GM23248 (cell line): ENCODE measurements around the gene TNFAIP8L3. TPM values are rescaled to one million over a fixed set of nuclear protein-coding genes. Genes with fewer than 3 reads are reported as not detected.
"Not testable (repeated sequence)": the region's sequence is repeated elsewhere in the genome, so short reads cannot be mapped to it uniquely, and the experiment has no call there.

Experiments used
- DNase-seq: peaks from one replicate; pipeline ENCODE4 v3.0.0-alpha.2; 2015
- H2AFZ ChIP-seq: fragments of 200-600 bp; sonication (generic); 2 replicates; pipeline ENCODE4 v1.6.1; 2016; ENCODE audit warnings: antibody characterized with exemption
- H3F3A ChIP-seq: fragments of 200-600 bp; sonication (generic); 2 replicates; pipeline ENCODE4 v1.6.1; 2016; ENCODE audit warnings: mild to moderate bottlenecking, antibody characterized with exemption, mixed run types; ENCODE audit not compliant: insufficient read depth
- H3K27ac ChIP-seq: fragments of 200-600 bp; sonication (generic); 2 replicates; pipeline ENCODE4 v1.5.1; 2016; ENCODE audit warnings: mild to moderate bottlenecking
- H3K27me3 ChIP-seq: fragments of 200-600 bp; sonication (generic); replicated peaks from 2 replicates; pipeline ENCODE4 v1.6.1; 2016; ENCODE audit warnings: mild to moderate bottlenecking; ENCODE audit not compliant: insufficient read depth
- H3K36me3 ChIP-seq: fragments of 200-600 bp; sonication (generic); 2 replicates; pipeline ENCODE4 v1.6.1; 2016; ENCODE audit warnings: low read depth, mild to moderate bottlenecking
- H3K4me1 ChIP-seq: fragments of 200-600 bp; sonication (generic); 2 replicates; pipeline ENCODE4 v1.6.1; 2016; ENCODE audit warnings: mild to moderate bottlenecking; ENCODE audit not compliant: insufficient read depth
- H3K4me2 ChIP-seq: fragments of 200-600 bp; sonication (generic); one replicate; pipeline ENCODE4 v1.6.1; 2016; ENCODE audit warnings: mild to moderate bottlenecking; ENCODE audit not compliant: unreplicated experiment
- H3K4me3 ChIP-seq: fragments of 200-600 bp; sonication (generic); 2 replicates; pipeline ENCODE4 v1.5.1; 2016; ENCODE audit warnings: mild to moderate bottlenecking
- H3K79me2 ChIP-seq: fragments of 200-600 bp; sonication (generic); 2 replicates; pipeline ENCODE4 v1.6.1; 2016; ENCODE audit warnings: mild to moderate bottlenecking; ENCODE audit not compliant: insufficient read depth
- H3K9ac ChIP-seq: fragments of 200-600 bp; sonication (generic); 2 replicates; pipeline ENCODE4 v1.6.1; 2016; ENCODE audit warnings: mild to moderate bottlenecking
- H3K9me2 ChIP-seq: fragments of 200-600 bp; sonication (generic); 2 replicates; pipeline ENCODE4 v1.6.1; 2016; ENCODE audit warnings: mixed run types, mild to moderate bottlenecking, moderate library complexity; ENCODE audit not compliant: insufficient read depth
- H3K9me3 ChIP-seq: fragments of 200-600 bp; sonication (generic); one replicate; pipeline ENCODE4 v1.6.1; 2017; ENCODE audit warnings: low read depth
- H4K20me1 ChIP-seq: fragments of 200-600 bp; sonication (generic); 2 replicates; pipeline ENCODE4 v1.6.0; 2016; ENCODE audit not compliant: insufficient read depth
- EZH2 ChIP-seq: fragments of 200-600 bp; sonication (generic); IDR thresholded peaks from 2 replicates; pipeline ENCODE4 v1.6.1; 2018; ENCODE audit warnings: antibody characterized with exemption, mild to moderate bottlenecking; ENCODE audit not compliant: insufficient read depth, poor library complexity, severe bottlenecking
- EZH2phosphoT487 ChIP-seq: fragments of 200-600 bp; sonication (generic); IDR thresholded peaks from 2 replicates; pipeline ENCODE4 v1.6.1; 2018; ENCODE audit warnings: antibody characterized with exemption, moderate library complexity, mild to moderate bottlenecking, low read depth; ENCODE audit not compliant: insufficient read depth
- WGBS, 2 experiments: methylation state at CpG; one replicate each; pipeline ENCODE4 v1.1.6; 2015 to 2017; ENCODE audit warnings: low lambda C conversion rate in 2 of 2, low coverage in 1 of 2; ENCODE audit errors: missing lambda C conversion rate in 2 of 2; 5-methylcytosine and 5-hydroxymethylcytosine counted together
- in situ Hi-C: fragments of 300-500 bp; cut with MboI; formaldehyde crosslinking; loops from 2 replicates; pipeline ENCODE4 v1.15.0; 2020
- polyA plus RNA-seq: library from polyadenylated mRNA; unstranded; fragments of >200 nt; fragmentation: Nextera tagmentation; extraction: Ambion mirVana; gene quantifications from 2 replicates; pipeline ENCODE4 v1.2.1, GENCODE V29; 2016
- total RNA-seq: library from RNA; depleted of rRNA; stranded (reverse); fragments of >200 nt; shearing (Covaris generic); gene quantifications from 2 replicates; pipeline ENCODE4 v1.2.3, GENCODE V29; 2014

TNFAIP8L3 gene
- total and polyA plus RNA-seq, 2 experiments from 2014 or later = 2.0 to 2.8 TPM

DNA sequence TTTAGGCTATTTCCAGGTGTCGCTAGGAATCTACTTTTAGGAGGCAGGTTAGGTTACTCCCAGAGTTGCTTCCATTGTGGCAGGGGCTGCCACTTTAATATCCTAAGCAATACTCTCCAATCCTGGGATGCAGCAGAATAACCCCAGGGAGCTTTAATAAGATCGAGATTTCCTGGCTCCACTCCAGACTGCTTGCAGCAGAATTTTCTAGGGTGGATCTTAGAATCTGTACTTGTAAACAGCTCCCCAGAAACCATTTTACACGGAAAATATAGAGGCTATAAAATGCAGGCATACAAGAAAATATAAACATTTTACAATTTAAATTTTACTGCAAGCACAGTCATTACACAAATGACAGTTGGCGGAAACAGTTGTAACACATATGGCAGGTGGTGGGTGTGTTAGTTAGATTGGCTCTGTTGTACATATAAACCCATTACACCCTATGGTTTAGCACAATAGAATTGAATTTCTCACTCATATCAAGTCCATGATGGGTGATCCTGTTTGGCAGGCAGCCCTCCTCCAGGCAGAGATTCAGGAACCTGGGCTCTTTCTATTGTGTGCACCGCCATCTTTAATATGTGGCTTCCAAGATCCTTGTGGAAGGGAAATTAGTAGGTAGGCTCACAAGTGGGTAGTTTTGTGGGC, 35.0 kb upstream of the TNFAIP8L3 start:
- no peaks in the 10 kb centered on the region for H3K27me3 ChIP-seq
- H3K36me3 ChIP-seq = no peaks in the 10 kb centered on the region
- no peak for DNase-seq
- no peaks in the 10 kb centered on the region for H3K79me2 ChIP-seq
- no peaks in the 10 kb centered on the region for H3K9me3 ChIP-seq
- H2AFZ ChIP-seq = no peak overlapping the region
- H3K4me3 ChIP-seq = no peak overlapping the region
- peaks cover 22% of the 10 kb centered on the region for H3F3A ChIP-seq
- TF ChIP-seq EZH2phosphoT487 (no peak), EZH2 (no peak)
- peaks cover 28% of the 10 kb centered on the region for H3K4me1 ChIP-seq
- no peak overlapping the region for H3K9ac ChIP-seq
- H3K9me2 ChIP-seq = no peaks in the 10 kb centered on the region
- in situ Hi-C loops = no loop called here
- no peaks in the 10 kb centered on the region for H4K20me1 ChIP-seq
- WGBS, 2 experiments = 66 to 69% methylated on average over 5 of the region's 5 CpGs
- no peak overlapping the region for H3K27ac ChIP-seq
- H3K4me2 ChIP-seq = no peak overlapping the region

DNA sequence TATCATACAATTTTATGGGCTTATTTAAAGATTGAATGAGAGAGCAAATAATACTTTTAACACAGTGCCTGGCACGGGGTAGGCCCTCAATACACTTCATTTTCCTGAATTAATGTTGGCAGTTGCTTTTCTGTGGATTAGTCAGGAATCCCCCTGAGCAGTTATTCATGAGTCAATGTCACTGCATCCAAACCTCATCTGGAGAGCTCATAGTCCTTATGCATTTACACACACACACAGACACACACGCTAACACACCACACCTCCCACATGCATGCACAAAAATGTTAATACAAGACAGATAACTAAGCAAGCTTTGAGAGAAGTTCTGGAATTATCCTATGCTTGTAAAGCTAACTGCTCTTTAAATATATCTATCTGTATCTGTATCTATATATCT, 34.0 kb upstream of the TNFAIP8L3 start:
- Histone ChIP-seq H4K20me1 (no peaks in the 10 kb centered on the region), H3K27ac (no peak overlapping the region), H3K4me2 (no peak overlapping the region), H3K4me1 (peaks cover 24% of the 10 kb centered on the region), H3K27me3 (no peaks in the 10 kb centered on the region), H3K9me2 (no peaks in the 10 kb centered on the region), H3K9ac (no peak overlapping the region), H3K36me3 (no peaks in the 10 kb centered on the region), H2AFZ (no peak overlapping the region), H3K9me3 (no peaks in the 10 kb centered on the region), H3K79me2 (no peaks in the 10 kb centered on the region), H3F3A (peaks cover 14% of the 10 kb centered on the region), H3K4me3 (no peak overlapping the region)
- no peak for TF ChIP-seq EZH2phosphoT487
- TF ChIP-seq EZH2 = no peak
- 77 to 94% methylated on average over 2 of the region's 2 CpGs for WGBS, 2 experiments
- in situ Hi-C loops = no loop called here
- peak; percentile 35 for DNase-seq

DNA sequence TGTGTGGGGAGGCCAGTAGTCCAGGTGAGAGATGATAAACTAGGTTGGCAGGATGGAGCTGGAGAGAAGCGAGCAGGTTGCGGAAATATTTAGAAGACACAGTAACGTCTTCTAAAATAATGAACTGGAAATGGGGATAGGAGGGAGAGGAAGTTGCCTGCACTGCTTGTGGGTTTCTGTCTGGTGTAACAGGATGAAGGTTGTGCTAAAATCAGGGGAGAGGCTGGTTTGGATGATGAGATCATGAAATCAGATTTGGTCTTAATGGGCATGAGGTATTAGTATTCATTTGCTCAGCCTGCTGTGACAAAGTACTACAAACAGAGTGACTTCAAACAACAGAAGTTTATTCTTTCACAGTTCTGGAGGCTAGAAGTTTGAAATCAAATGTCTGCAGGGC, 32.1 kb upstream of the TNFAIP8L3 start:
- no peak for DNase-seq
- in situ Hi-C loops = no loop called here

DNA sequence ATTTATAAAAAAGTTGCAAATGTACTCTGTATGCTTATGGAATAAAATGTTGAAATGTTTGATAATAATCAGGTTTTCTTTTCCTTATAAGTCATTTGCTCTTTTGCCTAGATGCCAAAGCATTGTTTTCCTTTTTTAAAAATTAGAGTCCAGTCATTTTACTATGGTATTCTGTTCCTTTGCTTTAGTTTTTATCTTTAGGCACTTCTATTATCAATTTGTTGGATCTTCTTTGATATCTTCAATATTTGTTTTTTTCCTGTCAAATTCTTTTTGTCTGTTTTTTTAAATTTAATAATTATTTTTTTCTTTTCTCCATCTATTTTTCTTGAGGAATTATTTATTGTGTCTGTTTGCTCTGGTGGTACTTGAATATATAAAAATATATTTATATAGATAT, 28.3 kb upstream of the TNFAIP8L3 start:
- H3K36me3 ChIP-seq, in situ Hi-C loops, H2AFZ ChIP-seq, H3K27me3 ChIP-seq, H3K4me3 ChIP-seq, H3K9ac ChIP-seq, H3K79me2 ChIP-seq, DNase-seq, H3K9me3 ChIP-seq, H4K20me1 ChIP-seq, H3K4me2 ChIP-seq, H3K9me2 ChIP-seq, H3K27ac ChIP-seq: not testable (repeated sequence)
- peaks cover 24% of the 10 kb centered on the region for H3F3A ChIP-seq
- peaks cover 20% of the 10 kb centered on the region for H3K4me1 ChIP-seq

More for the DNA sequence above, 32.1 kb upstream of the TNFAIP8L3 start:
- H3K4me2 ChIP-seq = no peak overlapping the region
- no peak for TF ChIP-seq EZH2phosphoT487
- no peak for TF ChIP-seq EZH2
- no peak overlapping the region for H2AFZ ChIP-seq
- no peak overlapping the region for H3K9ac ChIP-seq
- H3K79me2 ChIP-seq = no peaks in the 10 kb centered on the region
- no peak overlapping the region for H3K4me3 ChIP-seq
- H3K27ac ChIP-seq = no peak overlapping the region
- H3K4me1 ChIP-seq = peaks cover 14% of the 10 kb centered on the region
- H3K9me3 ChIP-seq = no peaks in the 10 kb centered on the region
- no peaks in the 10 kb centered on the region for H4K20me1 ChIP-seq
- no peaks in the 10 kb centered on the region for H3K27me3 ChIP-seq
- no peaks in the 10 kb centered on the region for H3K9me2 ChIP-seq
- 96 to 99% methylated on average over 3 of the region's 3 CpGs for WGBS, 2 experiments
- peaks cover 10% of the 10 kb centered on the region for H3F3A ChIP-seq
- no peaks in the 10 kb centered on the region for H3K36me3 ChIP-seq
